Lung (tissue), 13 donors: ENCODE results near the gene ARL14. TPM values are rescaled to one million over a fixed set of nuclear protein-coding genes. Genes with fewer than 3 reads are reported as not detected.

ENCODE experiments used
- ATAC-seq: fragments of 200-7000 bp; cut with Tn5 transposase; one replicate; pipeline ENCODE4 v1.9.1; 2020; ENCODE audit warnings: moderate number of reproducible peaks; ENCODE audit not compliant: insufficient read depth, low FRiP score
- DNase-seq, 3 donors: peaks; one replicate each; pipeline ENCODE4 v3.0.0-alpha.2; 2013 to 2017
- H3K27ac ChIP-seq, 2 donors: one replicate each; pipeline ENCODE4 v1.5.1; 2013; ENCODE audit warnings: mild to moderate bottlenecking in 2 of 2, moderate library complexity in 2 of 2, control low read depth in 1 of 2, inconsistent platforms in 1 of 2, low read depth in 1 of 2, low read length in 1 of 2
- H3K27me3 ChIP-seq, 3 donors: one replicate each; pipeline ENCODE4 v1.5.1; 2013; ENCODE audit warnings: low read length in 2 of 3; ENCODE audit not compliant: control insufficient read depth in 3 of 3, insufficient read depth in 3 of 3
- H3K36me3 ChIP-seq, 4 donors: one replicate each; pipeline ENCODE4 v1.5.1; 2013; ENCODE audit warnings: low read length in 4 of 4, mild to moderate bottlenecking in 1 of 4, moderate library complexity in 1 of 4; ENCODE audit not compliant: control insufficient read depth in 4 of 4, insufficient read depth in 4 of 4
- H3K4me1 ChIP-seq, 5 donors: one replicate each; pipeline ENCODE4 v1.5.1; 2013; ENCODE audit warnings: low read length in 5 of 5, mild to moderate bottlenecking in 2 of 5, moderate library complexity in 1 of 5; ENCODE audit not compliant: control insufficient read depth in 5 of 5, insufficient read depth in 5 of 5
- H3K4me3 ChIP-seq: one replicate; pipeline ENCODE4 v1.5.1; 2013; ENCODE audit warnings: mild to moderate bottlenecking, control low read depth, moderate library complexity
- H3K9ac ChIP-seq, 2 donors: one replicate each; pipeline ENCODE4 v1.5.1; 2013; ENCODE audit warnings: low read length in 2 of 2, control low read depth in 1 of 2; ENCODE audit not compliant: insufficient read depth in 1 of 2
- H3K9me3 ChIP-seq, 4 donors: one replicate each; pipeline ENCODE4 v1.5.1; 2013; ENCODE audit warnings: low read length in 3 of 4, mild to moderate bottlenecking in 1 of 4, moderate library complexity in 1 of 4; ENCODE audit not compliant: control insufficient read depth in 4 of 4, insufficient read depth in 3 of 4
- CTCF ChIP-seq: IDR thresholded peaks from 2 replicates; pipeline ENCODE4 v1.5.1; 2012; ENCODE audit warnings: mild to moderate bottlenecking; ENCODE audit errors: control extremely low read depth, extremely low read depth
- WGBS, 2 donors: extraction: QIAGEN DNeasy Blood & Tissue Kit; methylation state at CpG; one replicate each; pipeline ENCODE4 v1.1.7; 2013; 5-methylcytosine and 5-hydroxymethylcytosine counted together
- polyA plus RNA-seq, 2 donors: library from polyadenylated mRNA; stranded (reverse); fragments of 200-250 nt; gene quantifications; one replicate each; pipeline ENCODE4 v1.2.1, GENCODE V29; 2013
- small RNA-seq: library from RNA; depleted of rRNA; stranded (forward); fragments of <200 nt; gene quantifications from one replicate; pipeline ENCODE3, GENCODE V24; 2014; ENCODE audit warnings: low replicate concordance
- total RNA-seq, 2 donors: library from RNA; depleted of rRNA in 1 of 2; stranded (reverse); fragments of >200 nt in 1 of 2; gene quantifications; one replicate each; pipeline ENCODE4 v1.2.1, GENCODE V29; 2014 to 2021
- donor health status: control.
- donor health status: control.
- donor health status: Bipolar disorder and iron deficiency.
- donor health status: healthy.
- donor health status: DM: yes; HTN: yes; CAD: no.

The ARL14 gene
- total and polyA plus RNA-seq, 4 donors: 0.09 to 0.24 TPM; not detected in 2

GRCh38 chr3:160720123-160720746, 43.3 kb downstream of the ARL14 start:
- 87 to 88% methylated on average over 5 of the region's 5 CpGs for WGBS, 2 donors
- no peak for TF ChIP-seq CTCF

GRCh38 chr3:160722331-160722730, 45.4 kb downstream of the ARL14 start:
- no peak for TF ChIP-seq CTCF
- Histone ChIP-seq H3K36me3 (no peaks in the 10 kb centered on the region), H3K27me3 (no peaks in the 10 kb centered on the region), H3K4me1 (no peaks in the 10 kb centered on the region), H3K27ac (no peak overlapping the region), H3K9me3 (no peaks in the 10 kb centered on the region), H3K9ac (no peak overlapping the region), H3K4me3 (no peak overlapping the region)
- WGBS, 2 donors: 84 to 93% methylated on average over 2 of the region's 2 CpGs
- DNase-seq (no peak), ATAC-seq (no peak)

More at GRCh38 chr3:160720123-160720746, 43.3 kb downstream of the ARL14 start:
- Histone ChIP-seq H3K27ac (no peak overlapping the region), H3K9me3 (no peaks in the 10 kb centered on the region), H3K36me3 (no peaks in the 10 kb centered on the region), H3K4me3 (no peak overlapping the region), H3K27me3 (no peaks in the 10 kb centered on the region), H3K9ac (no peak overlapping the region), H3K4me1 (no peaks in the 10 kb centered on the region)
- ATAC-seq: no peak
- DNase-seq: no peak

- TF ChIP-seq CTCF: no peak
- Histone ChIP-seq H3K9ac (no peak overlapping the region), H3K4me1 (no peaks in the 10 kb centered on the region), H3K36me3 (no peaks in the 10 kb centered on the region), H3K27ac (no peak overlapping the region), H3K4me3 (no peak overlapping the region), H3K9me3 (no peaks in the 10 kb centered on the region), H3K27me3 (no peaks in the 10 kb centered on the region)
- 83 to 95% methylated on average over 2 of the region's 2 CpGs for WGBS, 2 donors
- DNase-seq (no peak), ATAC-seq (no peak)
These were observed 48.4 kb downstream of the ARL14 start for GRCh38 chr3:160725338-160725737.

Small RNA genes lying within 50 kb of the gene (small RNA-seq; reads per million reads assigned to genes)
- gene RF00139: not detected

Other genes starting within 250 kb of the ARL14 start
- 10 to 100 TPM in 1 of 2 donors, 1 to 10 TPM in 1; 4.2 to 12.5 TPM for gene TRIM59, start 227.4 kb upstream of the ARL14 start, total RNA-seq
- gene TRIM59, start 227.4 kb upstream of the ARL14 start, polyA plus RNA-seq: 1 to 10 TPM; 1.1 to 2.1 TPM
- 10 to 100 TPM; 32.0 to 35.9 TPM for gene KPNA4, start 111.6 kb upstream of the ARL14 start, total RNA-seq
- gene KPNA4, start 111.6 kb upstream of the ARL14 start, polyA plus RNA-seq: 10 to 100 TPM; 12.5 to 15.1 TPM
- gene PPM1L, start 79.1 kb downstream of the ARL14 start, total RNA-seq: 10 to 100 TPM; 10.7 to 17.7 TPM
- gene PPM1L, start 79.1 kb downstream of the ARL14 start, polyA plus RNA-seq: 1 to 10 TPM; 1.5 to 2.8 TPM